Medulla oblongata (tissue), 1 donor: ENCODE data around the gene BTG4.

ENCODE experiments used
- DNase-seq: peaks from one replicate; pipeline ENCODE4 v3.0.0-alpha.2; 2015; ENCODE audit errors: extremely low spot score

Gene BTG4

DNA sequence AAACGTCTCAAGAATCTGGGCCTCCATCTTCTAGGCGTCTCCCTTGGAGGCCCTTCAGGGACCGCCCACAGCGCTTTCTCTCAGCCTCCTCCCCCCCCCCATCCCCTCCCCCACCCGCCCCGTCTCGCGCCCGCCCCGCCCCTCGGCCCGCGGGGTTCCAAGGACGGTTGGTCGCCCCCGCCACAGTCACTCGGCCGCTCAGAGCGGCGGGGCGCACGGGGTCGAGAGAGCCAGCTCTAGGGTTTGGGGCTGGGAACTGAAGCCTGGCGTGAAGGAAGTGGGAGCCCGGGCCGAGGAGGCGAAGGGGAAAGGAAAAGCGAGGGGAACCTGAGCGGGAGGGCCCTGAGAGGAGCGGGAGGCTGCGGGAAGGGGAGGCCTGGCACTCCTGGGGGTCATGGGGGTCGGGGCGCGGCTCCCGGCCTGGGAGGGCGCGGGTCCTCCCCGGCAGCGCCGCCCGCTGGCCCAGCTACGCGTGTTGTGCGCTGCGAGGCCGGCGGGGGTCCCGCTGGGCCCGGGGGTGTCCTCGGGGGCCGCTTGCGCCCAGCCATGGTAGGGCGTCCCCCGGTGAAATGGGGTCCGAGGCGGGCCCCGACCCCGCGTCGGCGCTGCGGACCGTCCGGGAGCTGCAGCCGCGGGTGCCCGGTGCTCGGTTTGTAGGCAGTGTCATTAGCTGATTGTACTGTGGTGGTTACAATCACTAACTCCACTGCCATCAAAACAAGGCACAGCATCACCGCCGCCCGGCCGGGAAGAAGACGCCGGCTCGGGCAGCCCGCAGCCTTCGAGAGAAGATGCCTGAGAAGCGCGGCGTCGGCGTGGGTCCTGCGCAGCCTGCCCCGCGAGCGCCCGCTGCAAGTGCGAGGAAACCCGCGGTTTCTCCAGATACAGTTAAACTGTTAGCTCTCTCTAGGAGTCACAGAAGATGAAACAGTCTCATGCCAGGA, at the start of gene BTG4:
Gene BTG4 (minus strand): TSS at position 91 of the 944 bp plus-strand sequence. CDS start 13,610 bp downstream, outside the sequence.
- no peak for DNase-seq

DNA sequence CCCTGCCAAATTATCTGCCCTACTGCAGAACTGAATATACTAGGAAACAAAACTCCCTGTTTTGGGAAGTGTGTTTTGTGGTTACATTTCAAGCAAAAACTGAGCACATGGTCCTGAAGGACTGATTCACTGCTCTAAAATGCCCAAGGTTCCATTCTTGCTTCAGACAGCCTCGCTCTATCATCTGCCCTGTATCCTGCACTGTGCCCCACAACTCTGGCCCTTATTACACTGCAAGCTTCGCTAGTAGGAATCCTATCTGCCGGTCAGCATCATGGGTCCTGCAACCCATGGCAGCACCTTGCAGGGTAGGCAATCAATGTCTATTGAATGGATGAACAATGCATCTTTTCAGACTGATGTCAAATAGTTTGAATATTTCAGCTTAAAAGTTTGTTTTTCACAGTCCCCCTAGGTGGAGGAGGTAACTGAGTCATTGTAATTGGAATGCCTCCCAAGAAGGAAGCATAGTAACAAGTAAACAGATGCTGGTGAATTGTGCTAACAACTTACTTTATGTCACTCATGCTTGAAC, 49.7 kb upstream of the BTG4 start:
- no peak for DNase-seq

DNA sequence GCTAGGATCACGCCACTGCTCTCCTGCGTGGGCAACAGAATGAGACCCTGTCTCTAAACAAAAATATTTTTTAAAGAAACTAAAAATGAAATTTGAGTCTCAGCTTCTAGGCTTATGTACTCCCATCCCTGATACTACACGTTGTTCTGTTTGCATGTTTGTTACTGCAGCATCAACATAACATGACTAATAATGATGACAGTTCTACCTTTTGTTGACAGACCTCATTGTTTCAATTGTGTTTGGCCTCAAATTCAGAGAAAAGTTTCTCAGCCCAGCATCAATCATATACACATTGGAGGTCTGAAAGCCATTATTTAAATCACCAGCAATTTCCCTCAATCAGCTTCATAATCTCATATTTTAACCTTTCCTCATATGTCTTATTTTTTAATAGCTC, 49.1 kb upstream of the BTG4 start:
- no peak for DNase-seq

DNA sequence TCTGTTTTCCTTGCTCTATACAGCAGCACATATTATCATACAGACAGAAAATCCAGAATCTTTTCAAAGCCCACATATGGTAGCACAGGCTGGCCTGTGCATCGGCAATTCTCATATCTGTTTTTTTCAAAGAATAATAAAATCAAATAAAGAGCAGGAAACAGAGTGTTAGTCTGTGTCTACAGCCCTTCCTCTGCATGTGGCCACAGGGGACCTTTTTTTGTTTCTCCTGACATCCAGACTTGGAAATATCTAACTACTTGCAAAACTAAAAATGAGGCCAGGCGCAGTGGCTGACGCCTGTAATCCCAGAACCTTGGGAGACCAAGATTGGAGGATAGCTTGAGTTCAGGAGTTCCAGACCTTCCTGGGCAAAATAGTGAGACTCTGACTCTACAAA, 48.6 kb upstream of the BTG4 start:
- no peak for DNase-seq

DNA sequence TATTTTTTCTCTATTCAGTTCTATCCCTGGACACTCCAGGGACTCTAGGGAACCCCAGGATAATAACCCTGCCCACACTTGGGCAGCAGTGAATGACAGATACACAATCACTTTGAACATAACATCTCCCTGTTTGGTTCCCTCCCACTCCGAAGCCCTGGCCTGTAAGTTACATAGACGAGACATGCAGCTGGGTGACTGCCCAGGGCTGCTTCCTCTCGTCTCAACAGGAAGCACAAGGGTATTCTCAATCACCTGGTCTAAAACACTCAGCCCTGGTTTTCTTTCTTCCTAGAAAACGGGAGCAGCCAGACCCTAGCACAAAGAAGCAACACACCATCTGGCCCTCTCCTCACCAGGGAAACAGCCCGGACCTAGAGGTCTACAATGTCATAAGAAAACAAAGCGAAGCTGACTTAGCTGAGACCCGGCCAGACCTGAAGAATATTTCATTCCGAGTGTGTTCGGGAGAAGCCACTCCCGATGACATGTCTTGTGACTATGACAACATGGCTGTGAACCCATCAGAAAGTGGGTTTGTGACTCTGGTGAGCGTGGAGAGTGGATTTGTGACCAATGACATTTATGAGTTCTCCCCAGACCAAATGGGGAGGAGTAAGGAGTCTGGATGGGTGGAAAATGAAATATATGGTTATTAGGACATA, 47.7 kb upstream of the BTG4 start:
- DNase-seq, result no peak

DNA sequence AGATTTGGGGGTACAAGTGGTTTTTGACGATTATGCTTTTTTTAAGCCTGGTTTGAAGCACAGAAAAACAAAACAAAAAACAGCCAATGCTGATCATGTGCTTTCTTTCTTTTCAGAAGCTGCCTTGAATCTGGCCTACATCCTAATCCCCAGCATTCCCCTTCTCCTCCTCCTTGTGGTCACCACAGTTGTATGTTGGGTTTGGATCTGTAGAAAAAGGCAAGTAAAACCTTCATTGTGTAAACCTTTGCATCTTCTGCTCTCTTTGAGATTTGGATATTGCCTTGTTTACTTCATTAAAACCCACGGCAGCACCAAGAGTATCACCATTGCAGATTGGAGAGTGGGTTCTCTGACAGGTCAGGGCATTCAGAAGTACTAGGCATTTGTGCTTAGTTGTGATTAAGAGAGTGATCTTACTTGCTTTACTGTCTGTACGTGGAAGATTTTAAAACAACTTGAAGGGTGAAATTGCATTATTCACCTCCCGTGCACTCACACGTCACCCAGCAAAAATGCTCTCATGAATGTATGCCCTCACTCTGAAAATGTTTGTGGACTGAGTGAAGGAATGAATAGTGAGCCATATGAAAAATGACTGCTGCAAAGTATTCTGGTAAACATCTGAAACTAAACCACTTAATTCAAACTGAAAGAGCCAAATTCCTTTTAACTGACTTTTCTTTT, 45.4 kb upstream of the BTG4 start:
- DNase-seq, result no peak

DNA sequence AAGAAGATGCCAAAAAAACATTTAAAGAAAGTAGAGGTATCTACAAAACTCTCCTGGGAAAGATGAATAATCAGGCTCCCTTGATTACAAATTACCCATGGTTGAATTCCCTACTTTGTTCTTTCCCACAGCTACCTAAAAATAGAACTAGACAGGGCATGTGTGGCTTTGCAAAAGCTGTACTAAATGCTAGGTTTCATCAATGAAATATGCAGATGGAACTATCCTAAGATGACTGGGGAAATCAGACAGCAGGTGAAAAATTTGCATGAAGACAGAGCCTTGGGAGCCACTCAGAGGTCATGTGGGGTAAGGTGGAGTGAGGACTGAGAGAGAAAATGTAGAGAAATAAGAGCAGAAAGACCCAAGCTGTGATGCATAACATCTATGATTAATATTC, 43.1 kb upstream of the BTG4 start:
- no peak for DNase-seq

DNA sequence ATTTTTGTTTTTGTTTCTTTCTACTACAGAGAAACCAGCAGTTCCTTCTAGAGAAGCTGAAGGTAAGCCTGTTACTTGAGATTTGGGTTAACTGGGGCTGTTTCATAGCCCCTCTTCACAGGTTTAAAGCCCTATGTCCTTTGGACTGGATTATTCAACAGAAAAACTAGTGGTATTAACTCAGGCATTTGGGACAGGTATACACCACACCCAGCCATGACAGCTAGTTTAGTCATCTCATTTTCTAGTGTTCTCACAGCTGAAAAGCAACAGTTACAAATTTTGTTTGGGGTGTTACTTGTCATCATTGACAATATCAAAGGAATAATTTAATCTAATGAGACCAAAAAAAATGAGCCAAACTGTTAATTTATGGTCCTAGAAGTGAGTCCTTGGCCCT, 42.3 kb upstream of the BTG4 start:
- DNase-seq, result no peak

DNA sequence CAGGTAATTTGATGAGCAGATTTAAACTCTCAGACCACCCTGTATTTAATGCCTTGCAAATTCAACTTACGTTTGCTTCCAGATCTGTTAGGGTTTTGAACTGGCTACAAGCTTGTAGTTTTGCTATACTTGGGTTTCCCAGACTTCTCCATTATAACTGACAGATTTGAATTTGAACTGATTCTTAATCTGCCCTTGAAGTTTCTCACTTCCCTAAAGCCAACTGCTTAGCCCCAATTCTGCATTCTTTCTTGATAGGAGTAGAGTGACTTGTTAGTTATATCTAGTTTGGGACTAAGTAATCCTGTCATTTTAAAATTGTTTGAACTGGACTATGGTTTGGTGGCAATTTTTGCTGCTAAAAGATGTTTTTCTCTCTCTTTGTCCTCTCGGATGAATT, 38.1 kb upstream of the BTG4 start:
- no peak for DNase-seq

DNA sequence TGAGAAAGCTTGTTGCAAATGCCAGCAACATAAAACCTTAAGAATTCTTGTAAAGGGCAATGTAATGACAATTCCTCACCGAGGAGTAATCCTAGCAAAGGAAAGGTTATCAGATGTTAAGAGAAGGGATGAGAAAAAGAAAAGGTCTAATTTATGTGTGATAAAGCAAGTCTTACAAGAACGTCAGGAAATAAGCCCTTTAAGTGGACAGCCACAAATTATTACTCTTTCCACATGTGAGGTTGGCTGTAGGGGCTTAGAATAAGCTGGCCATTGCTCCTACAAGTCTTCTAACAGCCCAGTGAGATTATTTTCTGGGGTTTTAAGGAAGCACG, 37.6 kb upstream of the BTG4 start:
- DNase-seq, result no peak

DNA sequence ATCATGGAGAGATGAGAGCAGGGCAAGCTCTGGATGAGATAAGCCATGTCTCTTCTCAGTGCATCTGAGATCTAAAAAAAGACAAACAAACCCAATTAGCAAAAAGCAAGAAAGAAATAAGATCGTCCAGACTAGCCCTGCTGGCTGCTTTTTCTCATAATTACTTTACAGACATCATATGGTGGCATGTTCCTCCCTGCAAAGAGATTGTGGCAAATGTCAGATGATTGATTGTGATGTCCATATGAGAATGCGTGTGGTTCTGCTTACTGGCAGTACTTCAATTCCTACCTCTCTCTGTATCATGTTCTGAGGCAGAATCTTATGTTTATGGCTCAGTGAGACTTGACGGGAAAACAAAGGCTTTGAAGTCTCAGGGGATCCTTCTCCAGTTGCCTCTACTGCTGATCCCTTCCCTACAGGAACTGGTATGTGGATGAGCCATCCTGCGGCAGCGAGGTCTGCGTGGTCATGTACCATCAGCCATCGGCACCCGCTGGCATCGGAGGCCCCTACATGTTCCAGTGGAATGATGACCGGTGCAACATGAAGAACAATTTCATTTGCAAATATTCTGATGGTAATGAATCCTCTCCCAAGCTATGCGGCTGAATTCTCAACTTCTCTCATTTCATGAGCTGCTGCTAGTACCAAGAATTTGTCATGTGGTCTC, 37.1 kb upstream of the BTG4 start:
- DNase-seq, result no peak

DNA sequence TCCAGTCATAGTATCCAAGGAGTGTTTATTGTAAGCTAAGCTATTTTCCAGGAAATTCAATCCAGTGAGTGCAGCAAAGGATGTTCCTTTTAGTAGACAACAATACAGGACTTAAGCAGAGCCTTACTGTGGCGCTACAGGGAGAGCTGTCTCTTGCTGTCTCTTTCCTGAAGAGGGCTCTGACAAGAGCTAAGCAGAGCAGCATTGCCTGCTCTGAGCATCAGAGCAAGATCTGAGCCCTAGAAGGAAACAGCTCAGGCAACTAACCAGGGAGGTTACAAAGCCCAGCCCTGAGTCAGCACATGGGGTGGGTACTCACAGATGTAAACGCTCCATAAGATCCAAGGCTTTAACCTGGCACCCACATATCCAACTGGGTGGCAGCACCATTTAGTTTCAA, 36.3 kb upstream of the BTG4 start:
- no peak for DNase-seq

DNA sequence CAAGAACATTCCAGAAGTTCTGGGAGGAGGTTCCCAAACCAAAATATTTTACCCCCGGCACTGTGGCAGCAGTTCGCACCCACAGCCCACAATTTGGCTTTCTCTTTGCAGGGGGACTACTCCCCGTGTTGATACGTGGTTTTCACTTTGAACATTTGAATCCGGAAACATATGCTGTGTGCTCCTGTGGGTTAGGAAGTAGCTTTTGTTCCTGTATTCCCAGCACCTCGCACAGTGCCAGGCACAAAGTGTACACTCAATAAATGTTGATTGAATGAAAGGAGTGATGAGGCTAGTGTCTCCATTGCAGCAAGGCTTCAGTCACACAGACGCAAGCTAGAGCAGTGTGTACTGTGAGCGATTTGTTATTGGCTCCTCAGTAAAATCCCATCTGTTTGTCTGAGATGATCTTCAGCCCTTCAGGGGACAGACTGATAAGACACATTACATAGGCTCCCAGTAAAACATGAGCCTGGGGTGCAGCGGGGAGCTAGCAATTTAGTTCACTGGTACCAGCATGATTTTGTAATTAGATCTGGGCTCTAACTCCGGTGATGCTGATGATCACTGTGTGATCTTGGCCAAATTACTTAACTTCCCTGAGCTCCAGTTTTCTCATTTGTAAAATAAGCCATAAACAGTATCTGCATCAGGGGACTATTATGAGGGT, 30.6 kb upstream of the BTG4 start:
- DNase-seq, result no peak

DNA sequence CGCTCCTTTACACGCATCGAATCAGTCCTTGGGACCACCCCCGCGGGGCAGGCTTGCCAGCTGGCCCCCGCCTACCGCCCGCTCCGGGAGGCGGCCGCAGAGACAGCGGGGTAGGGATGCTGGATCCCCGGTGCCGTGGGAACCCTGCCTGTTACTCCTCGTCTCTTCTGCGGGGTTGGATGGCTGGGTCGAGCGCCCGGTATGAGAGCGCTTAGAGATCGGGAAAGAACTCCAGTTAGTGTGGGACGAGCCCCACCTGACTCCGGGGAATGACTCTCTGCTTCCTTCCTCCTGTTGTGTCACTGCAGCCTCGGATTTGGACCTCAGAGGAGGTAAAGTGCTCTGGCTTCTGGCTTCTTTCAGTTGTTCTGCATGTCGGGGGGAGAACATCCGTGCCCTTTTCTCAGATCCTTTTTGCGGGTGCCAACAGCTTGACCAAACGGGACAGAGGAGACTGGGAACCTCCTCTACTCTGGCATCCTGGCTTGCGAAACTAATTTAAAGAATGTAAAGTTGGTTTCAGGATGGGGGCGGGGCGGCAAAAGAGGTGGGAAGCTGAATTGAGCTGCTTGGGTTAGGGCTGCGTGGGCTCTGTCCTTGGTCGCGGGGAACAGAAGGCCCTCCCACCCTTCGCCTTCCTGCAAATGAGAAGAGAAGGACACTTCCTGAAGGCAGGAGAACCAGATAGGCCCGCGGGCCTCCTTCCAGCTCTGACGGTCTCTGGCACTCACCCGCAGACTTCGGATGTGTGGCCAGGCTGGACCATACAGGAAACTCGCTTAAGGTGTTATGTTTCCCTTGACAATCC, 29.3 kb upstream of the BTG4 start:
- peak; percentile 34 for DNase-seq

DNA sequence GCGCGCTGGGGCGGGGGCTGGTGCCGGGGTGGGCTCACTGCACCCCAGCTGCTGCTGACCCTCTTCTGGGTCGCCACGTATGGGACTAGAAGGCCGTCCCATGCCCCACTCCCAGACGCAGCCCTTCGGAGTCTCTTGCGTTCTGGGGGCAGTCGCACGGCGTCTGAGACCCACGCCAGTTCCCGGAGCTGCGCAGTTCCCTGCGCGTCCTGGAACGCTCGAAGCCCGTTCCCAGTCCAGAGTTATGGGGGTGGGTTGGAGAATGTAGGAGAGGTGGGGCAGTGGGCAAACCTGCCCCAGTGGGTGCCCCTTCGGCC, 28.7 kb upstream of the BTG4 start:
- DNase-seq, result no peak

DNA sequence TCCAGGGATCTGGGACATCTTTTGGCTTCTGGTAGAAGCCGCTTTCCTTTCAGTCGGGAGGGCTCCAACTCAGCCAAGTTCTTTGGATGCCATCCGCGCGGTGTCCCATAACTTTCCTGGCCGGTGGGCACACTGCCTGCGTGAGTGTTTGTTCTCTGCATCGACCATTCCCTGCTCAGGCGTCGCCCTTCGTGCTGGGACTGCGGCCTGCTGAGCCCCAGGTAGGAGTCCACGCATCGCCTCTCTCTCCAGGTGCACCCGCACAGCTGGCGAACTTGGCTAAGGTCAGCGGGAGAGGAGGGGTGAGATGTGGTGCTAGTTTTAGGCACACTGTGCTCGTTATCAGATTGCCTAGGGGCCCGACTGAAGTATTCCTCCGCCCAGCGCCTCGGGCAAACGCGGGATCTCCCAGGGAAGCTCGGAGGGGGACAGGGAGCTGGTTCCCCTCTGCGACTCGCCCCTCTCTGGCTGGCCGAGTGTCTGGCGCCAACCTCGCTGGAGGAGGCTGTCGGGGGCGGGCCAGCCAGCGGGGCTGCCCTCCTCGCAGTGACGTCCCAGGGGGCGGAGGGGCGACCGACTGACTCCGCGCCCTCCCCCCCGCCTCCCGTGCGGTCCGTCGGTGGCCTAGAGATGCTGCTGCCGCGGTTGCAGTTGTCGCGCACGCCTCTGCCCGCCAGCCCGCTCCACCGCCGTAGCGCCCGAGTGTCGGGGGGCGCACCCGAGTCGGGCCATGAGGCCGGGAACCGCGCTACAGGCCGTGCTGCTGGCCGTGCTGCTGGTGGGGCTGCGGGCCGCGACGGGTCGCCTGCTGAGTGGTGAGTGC, 28.1 kb upstream of the BTG4 start, which contains the start of gene LAYN:
Gene LAYN (plus strand): TSS at position 607 of the 823 bp plus-strand sequence. CDS start 124 bp downstream, at position 731.
- DNase-seq, result peak; percentile 62

DNA sequence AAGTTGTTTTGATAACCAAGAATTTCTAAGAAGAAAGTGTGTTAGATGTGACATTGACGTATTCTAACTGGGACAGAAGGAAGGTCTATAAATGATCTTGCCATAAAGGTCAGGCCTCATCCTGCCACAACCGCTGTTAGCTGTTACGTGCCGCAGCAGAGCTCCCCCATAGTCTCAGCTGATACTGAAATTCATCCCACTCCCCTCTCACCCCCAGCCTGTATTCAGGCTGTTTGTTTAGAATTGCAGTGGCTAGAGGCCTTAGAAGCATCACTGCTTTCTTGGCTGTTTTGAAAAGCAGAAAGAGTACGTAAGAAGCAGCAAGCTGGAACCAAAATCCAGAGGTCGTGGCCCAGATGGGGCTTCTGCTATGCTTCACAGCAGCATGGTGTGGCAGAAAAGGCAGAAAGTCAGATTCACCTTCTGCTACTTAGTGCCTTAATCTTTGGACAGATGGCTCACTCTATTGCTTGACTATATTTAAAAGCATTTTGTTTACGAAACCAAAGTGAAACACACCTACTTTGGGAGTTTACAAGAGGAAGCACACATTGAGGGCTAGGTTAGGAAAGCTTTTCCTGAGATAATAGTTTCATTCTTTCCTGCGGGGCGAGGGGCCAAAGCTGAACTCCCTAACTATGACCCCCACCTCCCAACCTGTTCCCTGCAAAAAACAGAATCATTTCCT, 27.4 kb upstream of the BTG4 start:
- DNase-seq, result no peak

DNA sequence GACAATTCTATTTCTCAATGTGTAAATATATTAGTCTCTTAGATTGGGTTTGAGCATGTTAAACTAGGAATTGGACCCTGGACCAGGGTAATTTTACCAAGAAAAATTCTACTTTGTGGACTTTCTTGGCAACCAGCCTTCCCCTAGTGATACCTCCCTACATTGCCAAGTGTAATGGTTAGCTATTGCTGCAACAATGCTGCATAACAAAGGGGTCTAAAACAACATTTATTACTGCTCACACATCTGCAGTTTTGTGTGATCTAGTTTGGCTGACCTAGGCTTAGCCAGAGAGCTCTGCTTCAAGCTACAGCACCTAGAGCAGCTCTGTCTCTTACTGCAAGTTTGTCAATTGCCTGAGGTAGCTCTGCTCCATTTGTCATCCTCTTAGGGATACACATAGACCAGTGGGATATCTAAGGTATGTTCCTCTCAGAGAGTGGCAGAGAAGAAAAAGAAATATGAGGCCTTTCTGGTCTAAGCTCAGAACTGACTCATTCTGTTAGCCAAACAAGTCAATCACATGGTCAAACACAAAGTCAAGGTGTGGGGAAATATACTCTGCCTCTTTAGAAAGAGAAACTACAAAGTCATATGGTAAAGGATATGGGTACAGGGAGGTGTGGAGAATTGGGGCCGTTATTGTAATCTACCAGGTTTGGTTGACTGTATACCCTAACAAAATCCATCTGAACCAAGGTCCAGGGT, 26.4 kb upstream of the BTG4 start:
- DNase-seq, result no peak
